NB4 (cell line): ENCODE data around the gene CACNA1B.

Experiments
- CTCF ChIP-seq: IDR thresholded peaks from one replicate; pipeline ENCODE4 v1.5.1; 2012; ENCODE audit warnings: low read depth, low read length
- MAX ChIP-seq: IDR thresholded peaks from 2 replicates; pipeline ENCODE4 v1.6.1; 2011; ENCODE audit warnings: low read depth, low read length
- MYC ChIP-seq: IDR thresholded peaks from 2 replicates; pipeline ENCODE4 v1.6.1; 2011; ENCODE audit warnings: low read depth, low read length

- no peak for TF ChIP-seq CTCF
- no peak for TF ChIP-seq MYC
- TF ChIP-seq MAX = no peak
Observed at GRCh38 chr9:137900584-137901310, 23.2 kb downstream of the CACNA1B start.
